Activated T-helper 17 cell treated with anti-CD3 and anti-CD28 coated beads, Interleukin-2, amount 50 U/mL, for 72 hours (primary cell): ENCODE results near the gene CWC15. TPM values are rescaled to one million over a fixed set of nuclear protein-coding genes. Genes with fewer than 3 reads are reported as not detected.
"Not testable (repeated sequence)": the region's sequence is repeated elsewhere in the genome, so short reads cannot be mapped to it uniquely, and the experiment has no call there.

Source experiments
- ATAC-seq: fragments of 150-1000 bp; cut with Tn5 transposase; replicated peaks from 2 replicates; pipeline ENCODE4 v1.10.0; 2021; ENCODE audit warnings: mild to moderate bottlenecking, moderate library complexity
- H3K27ac Mint-ChIP-seq: one replicate; pipeline ENCODE4 v1.8.0; 2022; ENCODE audit warnings: mixed read lengths
- H3K27me3 Mint-ChIP-seq: one replicate; pipeline ENCODE4 v1.8.0; 2022; ENCODE audit warnings: mixed read lengths
- H3K36me3 Mint-ChIP-seq: one replicate; pipeline ENCODE4 v1.8.0; 2022; ENCODE audit warnings: low read depth, mild to moderate bottlenecking, mixed read lengths
- H3K4me1 Mint-ChIP-seq: one replicate; pipeline ENCODE4 v1.8.0; 2022; ENCODE audit warnings: mixed read lengths
- H3K4me3 Mint-ChIP-seq: one replicate; pipeline ENCODE4 v1.8.0; 2022; ENCODE audit warnings: mild to moderate bottlenecking, mixed read lengths
- H3K9me3 Mint-ChIP-seq: one replicate; pipeline ENCODE4 v1.8.0; 2022; ENCODE audit warnings: mixed read lengths
- total RNA-seq, 2 donors: library from RNA; stranded (reverse); gene quantifications; one replicate each; pipeline ENCODE4 v1.2.3, GENCODE V29; 2022

The CWC15 gene
- total RNA-seq, 2 donors from 2014 or later: 69.4 to 80.3 TPM

DNA sequence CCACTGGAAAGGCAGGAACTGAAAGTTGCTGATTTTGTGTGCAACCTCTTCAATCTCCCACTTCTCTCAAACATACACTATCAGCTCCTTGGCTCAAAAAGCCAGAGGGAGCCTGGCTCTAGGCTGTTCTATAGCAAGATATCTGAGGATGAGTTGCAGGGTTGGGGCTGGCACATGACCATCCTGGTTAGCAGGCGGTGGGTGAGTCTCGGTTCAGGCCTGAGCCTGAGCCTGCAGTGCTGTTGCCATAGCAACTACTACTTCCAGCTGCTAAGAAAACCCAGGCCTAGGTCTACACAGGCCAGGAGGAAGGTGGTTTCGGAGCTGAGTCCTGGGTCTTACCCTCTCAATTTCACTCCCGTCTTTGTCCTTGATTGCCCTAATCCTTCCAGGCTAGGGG lies 39.0 kb downstream of the CWC15 start:
- Mint-ChIP-seq H3K4me1 (peaks cover 16% of the 10 kb centered on the region), H3K9me3 (no peaks in the 10 kb centered on the region), H3K36me3 (no peaks in the 10 kb centered on the region), H3K27ac (peak overlapping the region; percentile 42), H3K27me3 (no peaks in the 10 kb centered on the region), H3K4me3 (peak overlapping the region; percentile 26)
- ATAC-seq: peak; percentile 48

DNA sequence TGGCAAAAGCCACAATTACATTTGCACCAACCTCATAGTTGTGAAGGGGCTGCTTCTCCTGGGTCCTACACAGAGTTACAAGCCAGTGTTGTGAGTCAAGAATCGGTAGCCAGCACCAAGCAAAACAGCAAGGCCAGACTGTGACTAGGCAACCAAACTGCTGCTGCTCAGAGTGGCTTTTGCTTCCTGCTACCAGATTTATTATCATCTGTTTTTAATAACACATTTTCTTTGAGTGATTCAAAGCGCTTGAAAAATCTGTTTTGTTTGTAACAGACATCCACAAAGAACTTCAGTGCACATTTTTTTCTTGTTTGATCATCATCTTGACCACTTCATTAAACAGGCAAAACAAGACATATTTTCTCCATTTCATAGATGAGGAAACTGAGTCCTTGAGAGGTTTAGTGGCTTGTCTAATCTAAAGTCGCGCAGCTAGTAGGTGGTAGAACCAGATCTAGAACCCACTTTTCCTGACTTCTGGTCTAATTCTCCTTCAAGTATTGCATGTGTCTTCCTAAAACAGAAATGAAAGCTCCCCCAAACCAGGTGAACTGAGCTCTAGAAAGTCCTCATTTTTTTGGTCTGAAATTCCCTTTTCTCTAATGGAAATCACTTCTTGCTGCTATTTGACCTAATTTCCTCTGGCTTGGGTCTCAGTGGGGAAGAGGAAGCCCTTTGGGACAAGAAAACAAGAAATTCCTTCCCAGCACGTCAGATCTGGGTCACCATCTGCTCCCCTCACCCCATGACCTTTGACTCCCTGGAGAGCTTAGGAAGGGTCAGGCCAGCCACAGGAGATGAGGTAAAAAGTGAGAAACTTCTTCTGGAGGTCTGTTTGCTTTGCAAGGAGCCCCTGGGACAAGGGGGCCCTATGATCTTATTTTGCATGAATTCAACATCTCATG lies 39.9 kb downstream of the CWC15 start:
- Mint-ChIP-seq H3K9me3 (no peaks in the 10 kb centered on the region), H3K27ac (peak overlapping the region; percentile 42), H3K36me3 (no peaks in the 10 kb centered on the region), H3K4me3 (peak overlapping the region; percentile 26), H3K4me1 (peaks cover 16% of the 10 kb centered on the region), H3K27me3 (no peaks in the 10 kb centered on the region)
- ATAC-seq: no peak

DNA sequence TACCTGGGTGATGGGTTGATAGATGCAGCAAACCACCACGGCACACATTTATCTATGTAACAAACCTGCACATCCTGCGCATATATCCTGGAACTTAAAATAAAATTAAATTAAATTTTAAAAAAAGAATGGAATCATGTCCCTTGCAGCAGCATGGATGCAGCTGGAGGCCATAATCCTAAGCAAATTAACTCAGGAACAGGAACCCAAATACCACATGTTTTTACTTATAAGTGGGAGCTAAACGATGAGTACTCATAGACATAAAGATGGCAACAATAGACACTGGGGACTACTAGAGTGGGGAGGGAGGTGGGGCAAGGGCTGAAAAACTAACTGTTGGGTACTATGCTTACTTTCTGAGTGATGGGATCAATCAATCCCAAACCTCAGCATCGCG lies 40.9 kb downstream of the CWC15 start:
- Mint-ChIP-seq H3K4me3 (no peak overlapping the region), H3K9me3 (no peaks in the 10 kb centered on the region), H3K4me1 (peaks cover 20% of the 10 kb centered on the region)

DNA sequence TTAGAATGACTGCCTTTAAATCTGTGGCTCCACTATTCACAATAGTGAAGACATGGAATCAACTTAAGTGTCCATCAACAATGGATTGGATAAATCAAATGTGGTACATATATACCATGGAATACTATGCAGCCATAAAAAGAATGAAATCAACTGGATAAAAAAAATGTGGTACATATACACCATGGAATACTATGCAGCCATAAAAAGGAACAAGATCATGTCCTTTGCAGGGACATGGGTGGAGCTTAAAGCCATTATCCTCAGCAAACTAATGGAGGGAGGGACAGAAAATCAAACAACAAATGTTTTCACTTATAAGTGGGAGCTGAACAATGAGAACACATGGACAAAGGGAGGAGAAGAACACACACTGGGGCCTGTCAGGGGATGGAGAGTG lies 41.3 kb downstream of the CWC15 start:
- not testable (repeated sequence) for H3K27me3 Mint-ChIP-seq, H3K4me3 Mint-ChIP-seq, H3K36me3 Mint-ChIP-seq, ATAC-seq, H3K27ac Mint-ChIP-seq, H3K9me3 Mint-ChIP-seq
- peaks cover 20% of the 10 kb centered on the region for H3K4me1 Mint-ChIP-seq

More for the DNA sequence above, 40.9 kb downstream of the CWC15 start:
- Mint-ChIP-seq H3K27ac (no peak overlapping the region), H3K27me3 (no peaks in the 10 kb centered on the region), H3K36me3 (no peaks in the 10 kb centered on the region)
- ATAC-seq: no peak

DNA sequence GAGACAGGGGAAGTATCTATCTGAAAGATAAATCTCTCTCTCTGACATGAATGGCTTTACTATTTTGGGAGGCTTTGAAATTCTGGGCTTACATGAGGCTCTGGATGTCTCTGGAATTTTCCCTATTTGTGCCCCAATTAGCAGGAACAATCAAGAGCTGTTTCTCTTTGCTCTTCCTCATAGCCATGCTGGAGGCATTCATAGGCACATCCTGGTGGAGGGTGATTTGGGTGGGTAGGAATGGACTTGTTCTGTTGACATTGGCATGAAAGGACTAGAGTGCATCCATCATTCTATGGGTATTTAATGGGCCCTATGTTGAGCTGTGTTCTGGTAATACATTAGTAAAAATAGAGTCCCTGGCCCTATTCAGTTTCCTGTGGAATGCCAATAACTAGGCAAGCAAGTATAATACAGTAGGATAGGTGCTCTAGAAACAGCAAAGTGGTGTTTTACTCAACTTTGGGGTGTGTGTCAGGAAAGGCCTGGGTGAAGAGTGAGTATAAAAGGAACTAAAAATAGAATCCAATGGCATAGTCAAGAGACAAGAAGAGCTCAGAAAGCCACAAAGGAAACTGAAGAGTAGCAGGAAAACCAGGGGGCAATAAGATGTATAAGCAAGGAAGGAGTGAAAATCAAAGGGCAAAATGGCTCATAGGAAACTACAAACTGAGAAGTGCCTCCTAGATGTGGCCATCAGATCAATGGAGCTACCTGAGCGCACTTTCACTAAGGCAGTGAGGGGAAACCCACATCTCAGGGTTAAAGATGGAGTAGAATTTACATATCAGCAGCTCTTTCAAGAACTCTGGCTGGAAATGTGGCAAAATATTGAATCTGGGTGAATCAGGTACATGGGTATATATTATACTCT lies 45.0 kb downstream of the CWC15 start:
- Mint-ChIP-seq H3K9me3 (peaks cover 5% of the 10 kb centered on the region), H3K4me1 (peaks cover 25% of the 10 kb centered on the region), H3K36me3 (no peaks in the 10 kb centered on the region), H3K4me3 (no peak overlapping the region), H3K27ac (no peak overlapping the region), H3K27me3 (no peaks in the 10 kb centered on the region)
- ATAC-seq: no peak

DNA sequence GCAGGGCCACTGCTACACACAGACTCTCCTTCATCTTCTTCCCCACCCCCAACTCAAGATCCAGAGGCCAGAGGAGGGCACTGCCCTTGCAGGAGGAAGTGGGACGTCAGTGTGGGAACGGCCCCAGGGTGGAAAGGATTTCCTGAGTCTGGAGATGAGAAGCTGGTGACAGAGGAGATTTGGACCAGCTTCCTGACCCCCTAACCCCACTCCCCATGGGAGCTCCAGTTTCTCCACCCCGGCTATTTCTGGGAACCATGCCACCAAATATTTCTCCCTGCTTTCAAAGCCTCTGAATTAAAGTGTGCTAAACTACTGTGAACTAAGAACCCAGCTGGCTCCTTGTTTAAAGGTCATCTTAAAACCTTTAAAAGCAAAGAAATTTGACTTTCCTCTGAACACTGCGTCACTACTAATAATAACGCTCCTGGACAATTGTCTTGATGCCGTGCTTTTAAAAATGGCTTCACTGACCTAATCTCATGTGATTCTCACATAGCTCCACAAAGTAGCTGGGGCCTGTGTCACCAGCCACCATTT lies 46.6 kb downstream of the CWC15 start:
- no peak for ATAC-seq
- no peaks in the 10 kb centered on the region for H3K27me3 Mint-ChIP-seq
- no peak overlapping the region for H3K4me3 Mint-ChIP-seq
- no peaks in the 10 kb centered on the region for H3K36me3 Mint-ChIP-seq
- H3K27ac Mint-ChIP-seq: no peak overlapping the region
- peaks cover 5% of the 10 kb centered on the region for H3K9me3 Mint-ChIP-seq
- H3K4me1 Mint-ChIP-seq: peaks cover 25% of the 10 kb centered on the region

DNA sequence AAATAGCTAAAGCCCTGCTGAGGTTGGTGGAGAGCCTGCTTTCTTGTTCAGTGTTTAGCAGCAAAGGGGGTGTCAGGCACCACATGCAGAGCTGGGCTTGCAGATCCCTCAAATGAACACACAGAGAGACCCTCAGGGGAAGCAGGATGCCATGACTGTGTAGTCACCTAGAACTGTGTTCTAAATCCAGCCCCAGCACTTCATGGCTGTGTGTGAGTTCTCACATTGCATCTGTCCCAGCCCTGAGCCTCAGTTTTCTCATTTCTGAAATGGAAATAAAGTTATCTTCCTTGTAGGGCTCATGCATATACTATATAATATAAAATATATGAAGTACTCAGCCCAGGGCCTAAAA lies 47.1 kb downstream of the CWC15 start:
- Mint-ChIP-seq H3K4me1 (peaks cover 25% of the 10 kb centered on the region), H3K27me3 (no peaks in the 10 kb centered on the region), H3K9me3 (peaks cover 5% of the 10 kb centered on the region), H3K4me3 (peak overlapping the region; percentile 49), H3K36me3 (no peaks in the 10 kb centered on the region), H3K27ac (peak overlapping the region; percentile 84)
- ATAC-seq: peak; percentile 3

DNA sequence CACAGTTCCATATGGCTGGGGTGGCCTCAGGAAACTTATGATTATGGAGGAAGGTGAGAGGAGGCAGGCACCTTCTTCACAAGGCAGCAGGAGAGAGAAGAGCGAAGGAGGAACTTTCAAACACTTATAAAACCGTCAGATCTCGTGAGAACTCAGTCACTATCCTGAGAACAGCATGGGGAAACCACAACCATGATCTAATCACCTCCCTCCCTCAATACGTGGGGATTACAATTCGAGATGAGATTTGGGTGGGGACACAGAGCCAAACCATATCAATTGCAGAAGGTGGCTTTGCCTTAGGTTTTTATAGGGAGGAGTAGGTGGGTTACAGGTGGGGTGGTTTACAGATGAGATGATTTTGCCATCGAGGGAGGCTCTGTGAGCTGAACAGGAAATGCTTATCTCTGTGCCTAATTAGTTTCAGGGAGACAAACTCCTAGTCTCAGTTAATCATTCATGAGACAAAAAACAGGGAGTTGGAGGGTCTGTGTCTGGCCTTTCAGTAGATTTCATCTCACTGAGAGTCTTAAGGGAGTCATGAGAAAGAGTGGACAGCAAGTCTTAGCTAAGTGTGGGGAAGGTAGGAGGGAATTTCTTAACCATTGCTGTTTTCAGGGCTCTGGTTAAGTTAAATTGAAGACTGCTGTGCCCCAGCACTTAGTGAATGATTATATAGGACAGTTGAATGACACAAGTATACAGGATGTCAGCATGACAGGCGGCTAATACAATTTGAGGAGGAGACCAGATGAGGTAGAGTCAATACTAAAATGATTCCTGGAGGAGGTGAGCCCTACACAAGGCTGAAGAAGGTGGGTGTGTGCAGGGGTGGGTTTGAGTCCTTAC lies 47.7 kb downstream of the CWC15 start:
- ATAC-seq: peak; percentile 42
- peaks cover 5% of the 10 kb centered on the region for H3K9me3 Mint-ChIP-seq

DNA sequence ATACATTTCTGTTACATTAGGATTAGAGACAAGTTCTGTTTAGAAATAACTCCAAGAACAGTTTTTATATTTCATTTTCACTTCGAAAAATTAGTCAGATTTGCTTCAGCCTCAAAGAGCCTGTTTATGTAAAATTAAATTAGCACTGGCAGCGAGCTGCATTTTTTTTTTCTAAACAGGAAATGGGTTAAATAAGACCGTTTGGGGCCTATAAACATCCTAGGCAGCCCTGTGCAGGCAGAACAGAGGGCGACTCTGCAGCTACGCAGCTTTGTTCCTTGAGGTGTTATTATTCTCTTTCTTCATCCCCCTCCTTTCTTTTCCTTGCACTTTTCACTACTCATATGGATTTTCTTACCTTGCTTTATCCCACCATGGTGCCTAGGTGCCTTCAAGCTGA lies 48.7 kb downstream of the CWC15 start:
- Mint-ChIP-seq H3K4me3 (peak overlapping the region; percentile 49), H3K9me3 (peaks cover 5% of the 10 kb centered on the region), H3K27ac (peak overlapping the region; percentile 84), H3K4me1 (peaks cover 25% of the 10 kb centered on the region), H3K36me3 (no peaks in the 10 kb centered on the region), H3K27me3 (no peaks in the 10 kb centered on the region)
- peak; percentile 59 for ATAC-seq

More for the DNA sequence above, 47.7 kb downstream of the CWC15 start:
- Mint-ChIP-seq H3K4me3 (peak overlapping the region; percentile 49), H3K36me3 (no peaks in the 10 kb centered on the region), H3K27me3 (no peaks in the 10 kb centered on the region), H3K4me1 (peaks cover 25% of the 10 kb centered on the region), H3K27ac (peak overlapping the region; percentile 84)

DNA sequence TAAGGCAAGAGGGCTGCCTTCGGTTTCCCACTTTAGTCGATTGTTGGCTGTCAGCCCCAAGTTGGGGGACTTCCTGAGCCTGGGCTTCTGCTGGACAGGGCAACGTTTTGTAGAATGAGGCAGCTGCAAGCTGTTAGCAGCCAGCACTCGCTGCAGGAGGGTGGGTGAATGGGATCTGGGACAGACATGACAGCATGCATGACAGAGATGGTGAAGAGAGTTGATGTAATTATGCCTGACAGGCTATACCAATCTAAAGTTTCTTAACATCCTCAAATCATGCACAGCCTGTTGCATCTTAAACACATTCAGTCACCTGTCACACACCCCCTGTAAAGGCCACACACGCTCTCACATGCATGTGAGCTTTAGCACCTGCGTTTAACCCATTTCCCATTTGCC lies 49.2 kb downstream of the CWC15 start:
- H3K27ac Mint-ChIP-seq: peak overlapping the region; percentile 84
- peak; percentile 7 for ATAC-seq
- peaks cover 5% of the 10 kb centered on the region for H3K9me3 Mint-ChIP-seq
- H3K36me3 Mint-ChIP-seq: no peaks in the 10 kb centered on the region
- H3K27me3 Mint-ChIP-seq: no peaks in the 10 kb centered on the region
- H3K4me3 Mint-ChIP-seq: peak overlapping the region; percentile 49
- H3K4me1 Mint-ChIP-seq: peaks cover 25% of the 10 kb centered on the region

DNA sequence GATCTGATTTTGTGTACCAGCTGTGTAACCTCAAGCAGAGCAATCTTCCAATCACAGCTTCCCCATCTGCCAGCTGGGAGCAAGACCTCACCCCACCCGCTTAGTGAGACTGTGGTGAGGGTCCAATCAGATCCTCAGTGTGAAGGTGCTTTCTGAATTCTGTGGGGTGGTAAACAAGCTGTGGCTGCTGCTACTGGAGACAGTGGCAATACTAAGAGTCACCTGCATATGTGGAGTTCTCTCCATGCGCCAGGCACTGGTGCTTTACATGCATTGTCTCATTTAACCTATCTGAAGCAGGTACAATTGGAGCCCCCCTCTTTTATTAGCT lies 50.4 kb downstream of the CWC15 start:
- H3K27me3 Mint-ChIP-seq: no peaks in the 10 kb centered on the region
- H3K9me3 Mint-ChIP-seq: peaks cover 5% of the 10 kb centered on the region
- peaks cover 21% of the 10 kb centered on the region for H3K4me1 Mint-ChIP-seq
- no peak overlapping the region for H3K27ac Mint-ChIP-seq
- H3K4me3 Mint-ChIP-seq: no peak overlapping the region
- no peak for ATAC-seq
- H3K36me3 Mint-ChIP-seq: no peaks in the 10 kb centered on the region

DNA sequence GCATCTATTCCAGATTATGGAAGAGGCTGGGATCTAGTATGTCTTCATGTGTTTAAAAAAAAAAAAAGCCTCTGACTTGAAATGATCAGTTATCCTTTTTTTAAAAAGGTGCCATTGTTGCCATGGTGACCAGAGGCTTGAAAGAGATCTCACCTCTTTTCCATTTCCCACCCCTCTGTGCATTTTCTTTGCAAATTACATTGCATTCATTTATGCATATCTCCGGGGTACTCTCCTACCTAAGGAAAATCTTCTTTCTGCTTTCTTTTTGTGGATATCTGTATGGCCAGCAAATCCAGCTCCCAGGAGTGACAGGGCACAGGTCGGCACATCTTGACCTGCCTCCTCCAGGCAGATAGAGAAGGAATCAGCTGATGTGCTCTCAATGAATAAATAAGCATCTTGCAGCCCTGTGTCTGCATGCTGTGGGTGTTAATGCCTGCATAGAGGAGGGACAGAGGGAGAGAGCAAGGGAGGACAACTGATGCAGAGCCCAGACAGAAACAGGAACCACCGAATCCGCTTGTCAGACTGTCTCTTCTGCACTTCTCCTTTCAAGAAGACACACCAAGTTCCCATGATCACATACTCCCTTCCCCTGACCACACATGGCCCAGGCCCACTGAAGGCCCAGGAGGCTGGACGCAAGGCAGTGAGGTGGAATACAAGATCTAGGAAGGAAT lies 50.9 kb downstream of the CWC15 start:
- Mint-ChIP-seq H3K27me3 (no peaks in the 10 kb centered on the region), H3K4me3 (no peak overlapping the region), H3K27ac (no peak overlapping the region), H3K4me1 (peaks cover 21% of the 10 kb centered on the region), H3K36me3 (no peaks in the 10 kb centered on the region), H3K9me3 (peaks cover 5% of the 10 kb centered on the region)
- ATAC-seq: no peak

DNA sequence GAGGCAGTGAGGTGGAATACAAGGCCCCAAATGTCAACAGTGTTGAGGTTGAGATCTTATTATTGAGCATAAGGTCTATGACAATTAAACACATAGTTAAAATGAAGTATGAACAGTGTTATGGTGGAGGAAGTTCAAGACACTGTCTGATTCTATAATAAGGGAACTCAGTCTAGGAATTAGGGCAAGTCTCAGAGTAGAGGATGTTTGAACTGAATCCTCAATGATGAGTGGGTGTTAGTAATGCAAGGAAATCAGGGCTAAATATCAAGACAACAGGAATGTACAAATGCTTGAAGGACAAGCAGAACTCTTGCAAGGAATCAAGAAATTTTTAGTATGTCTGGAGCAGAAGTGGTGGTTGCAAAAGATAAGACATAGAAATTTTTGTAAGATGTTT lies 53.0 kb downstream of the CWC15 start:
- Mint-ChIP-seq H3K36me3 (no peaks in the 10 kb centered on the region), H3K9me3 (peaks cover 5% of the 10 kb centered on the region), H3K27ac (no peak overlapping the region), H3K4me3 (no peak overlapping the region), H3K27me3 (no peaks in the 10 kb centered on the region), H3K4me1 (peaks cover 13% of the 10 kb centered on the region)
- ATAC-seq: no peak
